Loucy (cell line): ENCODE results near the gene BCR.

Experiments
- H2AFZ ChIP-seq: fragments of 200-600 bp; sonication (generic); 2 replicates; pipeline ENCODE4 v1.6.0; 2016; ENCODE audit warnings: antibody characterized with exemption, mild to moderate bottlenecking, low read length, moderate library complexity
- H3F3A ChIP-seq: fragments of 200-600 bp; 2 replicates; pipeline ENCODE4 v1.6.0; 2016; ENCODE audit warnings: antibody characterized with exemption, low read depth, mild to moderate bottlenecking
- H3K27me3 ChIP-seq: fragments of 200-600 bp; sonication (generic); 2 replicates; pipeline ENCODE4 v1.6.1; 2014; ENCODE audit warnings: low read length, mild to moderate bottlenecking; ENCODE audit not compliant: insufficient read depth, poor library complexity, severe bottlenecking
- H3K36me3 ChIP-seq: fragments of 200-600 bp; sonication (generic); 2 replicates; pipeline ENCODE4 v1.6.1; 2016; ENCODE audit warnings: low read length; ENCODE audit not compliant: insufficient read depth
- H3K4me1 ChIP-seq: fragments of 200-600 bp; sonication (generic); 2 replicates; pipeline ENCODE4 v1.5.1; 2014; ENCODE audit warnings: low read length, mild to moderate bottlenecking; ENCODE audit not compliant: insufficient read depth, poor library complexity, severe bottlenecking
- H3K4me2 ChIP-seq: fragments of 200-600 bp; sonication (generic); 2 replicates; pipeline ENCODE4 v1.6.0; 2014; ENCODE audit warnings: antibody characterized with exemption, low read length, low read depth, mild to moderate bottlenecking; ENCODE audit not compliant: poor library complexity, severe bottlenecking
- H3K4me3 ChIP-seq: fragments of 200-600 bp; sonication (generic); 2 replicates; pipeline ENCODE4 v1.5.1; 2014; ENCODE audit warnings: low read length, mild to moderate bottlenecking, mixed read lengths; ENCODE audit not compliant: poor library complexity, severe bottlenecking
- H3K79me2 ChIP-seq: fragments of 200-600 bp; sonication (generic); 2 replicates; pipeline ENCODE4 v1.6.1; 2014; ENCODE audit warnings: low read length; ENCODE audit not compliant: insufficient read depth
- H3K9ac ChIP-seq: fragments of 200-600 bp; sonication (generic); 2 replicates; pipeline ENCODE4 v1.6.0; 2014; ENCODE audit warnings: mild to moderate bottlenecking, low read depth, low read length, moderate library complexity; ENCODE audit not compliant: poor library complexity, severe bottlenecking
- H3K9me2 ChIP-seq: fragments of 200-600 bp; sonication (generic); replicated peaks from 2 replicates; pipeline ENCODE4 v1.6.1; 2016; ENCODE audit warnings: low read depth, low read length, mixed read lengths
- H3K9me3 ChIP-seq: fragments of 200-600 bp; sonication (generic); 2 replicates; pipeline ENCODE4 v1.6.1; 2014; ENCODE audit warnings: mild to moderate bottlenecking, antibody characterized with exemption, low read length, low read depth; ENCODE audit not compliant: insufficient read depth
- H4K20me1 ChIP-seq: fragments of 200-600 bp; sonication (generic); 2 replicates; pipeline ENCODE4 v1.6.0; 2014; ENCODE audit warnings: antibody characterized with exemption, low read length, mild to moderate bottlenecking; ENCODE audit not compliant: insufficient read depth, poor library complexity, severe bottlenecking
- CTCF ChIP-seq: fragments of 200-600 bp; sonication (generic); conservative IDR thresholded peaks from 2 replicates; pipeline ENCODE4 v1.5.1; 2014; ENCODE audit warnings: mild to moderate bottlenecking, antibody characterized with exemption, low read length
- EZH2phosphoT487 ChIP-seq: fragments of 200-600 bp; IDR thresholded peaks from 2 replicates; pipeline ENCODE4 v1.6.1; 2018; ENCODE audit warnings: antibody characterized with exemption, mild to moderate bottlenecking, moderate library complexity, borderline replicate concordance

The BCR gene

GRCh38 chr22:23137905-23138561, 42.3 kb upstream of the BCR start:
- Histone ChIP-seq H3K27me3 (no peaks in the 10 kb centered on the region), H2AFZ (no peak overlapping the region), H3K4me2 (peak overlapping the region; percentile 78), H3K9ac (peak overlapping the region; percentile 64), H3K79me2 (no peaks in the 10 kb centered on the region), H3F3A (0 out of 2 replicates have a peak, but pooled peaks cover 7% of the 10 kb centered on the region), H3K9me2 (no peaks in the 10 kb centered on the region), H3K36me3 (no peaks in the 10 kb centered on the region), H3K4me1 (peaks cover 46% of the 10 kb centered on the region), H4K20me1 (no peaks in the 10 kb centered on the region), H3K4me3 (peak overlapping the region; percentile 65), H3K9me3 (no peaks in the 10 kb centered on the region)
- no peak for TF ChIP-seq CTCF
- TF ChIP-seq EZH2phosphoT487 = no peak

- no peaks in the 10 kb centered on the region for H4K20me1 ChIP-seq
- no peak for TF ChIP-seq EZH2phosphoT487
- no peak for TF ChIP-seq CTCF
- H3K9me3 ChIP-seq = no peaks in the 10 kb centered on the region
- peak overlapping the region; percentile 78 for H3K4me2 ChIP-seq
- H2AFZ ChIP-seq = 0 out of 2 replicates have a peak overlapping the region, but pooled peaks have one; percentile 29
- H3K27me3 ChIP-seq = no peaks in the 10 kb centered on the region
- no peaks in the 10 kb centered on the region for H3K9me2 ChIP-seq
- 0 out of 2 replicates have a peak, but pooled peaks cover 7% of the 10 kb centered on the region for H3F3A ChIP-seq
- H3K4me1 ChIP-seq = peaks cover 46% of the 10 kb centered on the region
- H3K9ac ChIP-seq = peak overlapping the region; percentile 62
- H3K79me2 ChIP-seq = no peaks in the 10 kb centered on the region
- peak overlapping the region; percentile 65 for H3K4me3 ChIP-seq
- H3K36me3 ChIP-seq = no peaks in the 10 kb centered on the region
These were observed 41.5 kb upstream of the BCR start for GRCh38 chr22:23138584-23139435.

- H3K36me3 ChIP-seq = no peaks in the 10 kb centered on the region
- H3K27me3 ChIP-seq = no peaks in the 10 kb centered on the region
- H2AFZ ChIP-seq = no peak overlapping the region
- H3K79me2 ChIP-seq = no peaks in the 10 kb centered on the region
- H4K20me1 ChIP-seq = no peaks in the 10 kb centered on the region
- H3K9me3 ChIP-seq = no peaks in the 10 kb centered on the region
- TF ChIP-seq EZH2phosphoT487 = no peak
- TF ChIP-seq CTCF = no peak
- peaks cover 46% of the 10 kb centered on the region for H3K4me1 ChIP-seq
- no peak overlapping the region for H3K9ac ChIP-seq
- H3K9me2 ChIP-seq = no peaks in the 10 kb centered on the region
- no peak overlapping the region for H3K4me3 ChIP-seq
- H3F3A ChIP-seq = 0 out of 2 replicates have a peak, but pooled peaks cover 7% of the 10 kb centered on the region
- H3K4me2 ChIP-seq = no peak overlapping the region
These were observed 39.9 kb upstream of the BCR start for GRCh38 chr22:23140385-23140784.
